ENCODE measurements around the gene LSM6. TPM values are rescaled to one million over a fixed set of nuclear protein-coding genes. Genes with fewer than 3 reads are reported as not detected.
A peak's percentile ranks its signal among the peaks of the same experiment; 100 is the strongest.

The LSM6 gene
- polyA plus RNA-seq (ENCODE audit: insufficient read length in 12 of 12) = 10 to 100 TPM in 11 of 12 donors, not detected in 1; 31.3 to 49.1 (median 39.4) TPM
- long read RNA-seq, donor 1, transcript LSM6-201 (4 exons, 2,259 nt) = major isoform, 50 of 57 reads
- long read RNA-seq, donor 1, partial matches to known transcripts = 0 of 57 reads
- long read RNA-seq, donor 1, other reads (novel, unspliced or antisense) = 0 of 57 reads
- long read RNA-seq, donor 2, transcript LSM6-201 (4 exons, 2,259 nt) = major isoform, 32 of 37 reads
- long read RNA-seq, donor 2, partial matches to known transcripts = 0 of 37 reads
- long read RNA-seq, donor 2, other reads (novel, unspliced or antisense) = 0 of 37 reads
- long read RNA-seq, donor 3, transcript LSM6-201 (4 exons, 2,259 nt) = major isoform, 14 of 16 reads
- long read RNA-seq, donor 3, partial matches to known transcripts = 0 of 16 reads
- long read RNA-seq, donor 3, other reads (novel, unspliced or antisense) = 0 of 16 reads
- long read RNA-seq, donor 4, transcript LSM6-201 (4 exons, 2,259 nt) = major isoform, 11 of 11 reads
- long read RNA-seq, donor 4, partial matches to known transcripts = 0 of 11 reads
- long read RNA-seq, donor 4, other reads (novel, unspliced or antisense) = 0 of 11 reads
- long read RNA-seq, donor 5, transcript LSM6-201 (4 exons, 2,259 nt) = major isoform, 33 of 37 reads
- long read RNA-seq, donor 5, partial matches to known transcripts = 0 of 37 reads
- long read RNA-seq, donor 5, other reads (novel, unspliced or antisense) = 0 of 37 reads
- long read RNA-seq, donor 6, transcript LSM6-201 (4 exons, 2,259 nt) = major isoform, 18 of 20 reads
- long read RNA-seq, donor 6, partial matches to known transcripts = 0 of 20 reads
- long read RNA-seq, donor 6, other reads (novel, unspliced or antisense) = 0 of 20 reads
- long read RNA-seq, donor 7, transcript LSM6-201 (4 exons, 2,259 nt) = major isoform, 16 of 17 reads
- long read RNA-seq, donor 7, partial matches to known transcripts = 0 of 17 reads
- long read RNA-seq, donor 7, other reads (novel, unspliced or antisense) = 0 of 17 reads
- long read RNA-seq, donor 8, transcript LSM6-201 (4 exons, 2,259 nt) = major isoform, 33 of 36 reads
- long read RNA-seq, donor 8, partial matches to known transcripts = 0 of 36 reads
- long read RNA-seq, donor 8, other reads (novel, unspliced or antisense) = 0 of 36 reads
- long read RNA-seq, donor 9, transcript LSM6-201 (4 exons, 2,259 nt) = major isoform, 20 of 22 reads
- long read RNA-seq, donor 9, partial matches to known transcripts = 0 of 22 reads
- long read RNA-seq, donor 9, other reads (novel, unspliced or antisense) = 0 of 22 reads
- long read RNA-seq, donor 10, transcript LSM6-201 (4 exons, 2,259 nt) = major isoform, 24 of 25 reads
- long read RNA-seq, donor 10, partial matches to known transcripts = 0 of 25 reads
- long read RNA-seq, donor 10, other reads (novel, unspliced or antisense) = 0 of 25 reads
- long read RNA-seq, donor 11, transcript LSM6-201 (4 exons, 2,259 nt) = major isoform, 35 of 37 reads
- long read RNA-seq, donor 11, partial matches to known transcripts = 0 of 37 reads
- long read RNA-seq, donor 11, other reads (novel, unspliced or antisense) = 0 of 37 reads

GRCh38 chr4:146175541-146176453, at the start of gene LSM6:
Gene LSM6, plus strand, starts transcription at chr4:146175718. Its CDS starts 7,204 bp downstream, at chr4:146182922.
- DNase-seq = peak; percentile 88

- DNase-seq = no peak
Observed at GRCh38 chr4:146132445-146132844, 43.1 kb upstream of the LSM6 start.

GRCh38 chr4:146134761-146135445, 40.6 kb upstream of the LSM6 start:
- DNase-seq = peak; percentile 9

- DNase-seq = no peak
Observed at GRCh38 chr4:146135941-146136340, 39.6 kb upstream of the LSM6 start.

- no peak for DNase-seq
Observed at GRCh38 chr4:146142768-146143167, 32.8 kb upstream of the LSM6 start.

- DNase-seq = no peak
Observed at GRCh38 chr4:146143888-146144287, 31.6 kb upstream of the LSM6 start.

- no peak for DNase-seq
Observed at GRCh38 chr4:146146918-146147317, 28.6 kb upstream of the LSM6 start.

GRCh38 chr4:146148021-146148420, 27.5 kb upstream of the LSM6 start:
- no peak for DNase-seq

GRCh38 chr4:146154057-146154456, 21.5 kb upstream of the LSM6 start:
- no peak for DNase-seq

GRCh38 chr4:146155152-146155724, 20.3 kb upstream of the LSM6 start:
- no peak for DNase-seq

- no peak for DNase-seq
Observed at GRCh38 chr4:146158036-146158745, 17.3 kb upstream of the LSM6 start.

GRCh38 chr4:146159384-146160058, 16.0 kb upstream of the LSM6 start:
- no peak for DNase-seq

- DNase-seq = no peak
Observed at GRCh38 chr4:146161243-146161642, 14.3 kb upstream of the LSM6 start.

- peak; percentile 55 for DNase-seq
Observed at GRCh38 chr4:146165221-146165620, 10.3 kb upstream of the LSM6 start.

- DNase-seq = no peak
Observed at GRCh38 chr4:146165840-146166239, 9.7 kb upstream of the LSM6 start.

- DNase-seq = no peak
Observed at GRCh38 chr4:146170149-146170548, 5.4 kb upstream of the LSM6 start.

GRCh38 chr4:146176891-146177290, 1.4 kb downstream of the LSM6 start:
- DNase-seq = no peak

GRCh38 chr4:146178126-146178525, 2.6 kb downstream of the LSM6 start:
- DNase-seq = no peak

Data from muscle of arm (tissue), 14 donors.